B cell (primary cell): ENCODE measurements around the gene MAST2. TPM values are rescaled to one million over a fixed set of nuclear protein-coding genes. Genes with fewer than 3 reads are reported as not detected.

Experiments used
- ATAC-seq: fragments of 200-7000 bp; cut with Tn5 transposase; one replicate; pipeline ENCODE4 v1.10.0; 2021; ENCODE audit warnings: low read depth, mild to moderate bottlenecking, moderate number of reproducible peaks, moderate library complexity
- CTCF ChIA-PET: fragments of 350-600 bp; sonication (Branson Sonifier 250); formaldehyde crosslinking; loops from one replicate; lab custom pipeline; 2021; ENCODE audit warnings: antibody characterized with exemption, inconsistent platforms; lab: Charles Lee
- POLR2A ChIA-PET: fragments of 350-600 bp; sonication (Branson Sonifier 250); formaldehyde crosslinking; loops from one replicate; lab custom pipeline; 2021; ENCODE audit warnings: antibody characterized with exemption; lab: Charles Lee
- DNase-seq: peaks from one replicate; pipeline ENCODE4 v3.0.0; 2013
- H2AFZ ChIP-seq: 2 replicates; pipeline ENCODE4 v1.6.1; 2012; ENCODE audit warnings: mild to moderate bottlenecking, low read depth, low read length; ENCODE audit not compliant: insufficient read depth, poor library complexity, severe bottlenecking
- H3K27ac ChIP-seq, 2 donors: 1 replicate in 1 of 2; 2 replicates in 1 of 2; pipeline ENCODE4 v1.5.1; 2012 to 2013; ENCODE audit warnings: low read length in 2 of 2, mild to moderate bottlenecking in 2 of 2, moderate library complexity in 1 of 2
- H3K27me3 ChIP-seq, 4 experiments: fragments of 200-600 bp in 1 of 4; sonication (generic) in 1 of 4; replicated peaks in 1 of 4; 1 replicate in 2 of 4; 2 replicates in 2 of 4; pipeline versions ENCODE4 v1.6.1 to v1.7.0; 2013 to 2016; ENCODE audit warnings: low read length in 3 of 4, mild to moderate bottlenecking in 2 of 4, mixed read lengths in 1 of 4, moderate library complexity in 1 of 4; ENCODE audit not compliant: insufficient read depth in 4 of 4, control insufficient read depth in 3 of 4; ENCODE audit errors: control extremely low read depth in 1 of 4
- H3K36me3 ChIP-seq, 2 experiments: replicated peaks in 1 of 2; 1 replicate in 1 of 2; 2 replicates in 1 of 2; pipeline versions ENCODE4 v1.6.1 to v1.7.1; 2013; ENCODE audit warnings: low read length in 1 of 2; ENCODE audit not compliant: insufficient read depth in 2 of 2, control insufficient read depth in 1 of 2; ENCODE audit errors: control extremely low read depth in 1 of 2, extremely low read depth in 1 of 2
- H3K4me1 ChIP-seq, 2 donors: fragments of 200-600 bp in 1 of 2; sonication (generic) in 1 of 2; 1 replicate in 1 of 2; 2 replicates in 1 of 2; pipeline versions ENCODE4 v1.5.1 to v1.6.1; 2013 to 2017; ENCODE audit warnings: low read length in 2 of 2; ENCODE audit not compliant: control insufficient read depth in 2 of 2, insufficient read depth in 2 of 2
- H3K4me2 ChIP-seq: replicated peaks from 2 replicates; pipeline ENCODE3; 2012; ENCODE audit warnings: mild to moderate bottlenecking, low read depth, low read length; ENCODE audit not compliant: poor library complexity, severe bottlenecking
- H3K4me3 ChIP-seq, 5 experiments: fragments of 200-600 bp in 1 of 5; sonication (generic) in 1 of 5; 1 replicate in 3 of 5; 2 replicates in 2 of 5; pipeline versions ENCODE4 v1.5.1 to v1.7.0; 2011 to 2016; ENCODE audit warnings: low read length in 4 of 5, mild to moderate bottlenecking in 4 of 5, low read depth in 2 of 5, control low read depth in 1 of 5, moderate library complexity in 1 of 5; ENCODE audit not compliant: insufficient read depth in 1 of 5; ENCODE audit errors: control extremely low read depth in 1 of 5, extremely low read depth in 1 of 5
- H3K79me2 ChIP-seq: fragments of 200-600 bp; sonication (generic); one replicate; pipeline ENCODE4 v1.6.0; 2016; ENCODE audit warnings: low read length; ENCODE audit not compliant: control insufficient read depth, insufficient read depth
- H3K9ac ChIP-seq: fragments of 200-600 bp; sonication (generic); 2 replicates; pipeline ENCODE4 v1.6.1; 2017; ENCODE audit warnings: mild to moderate bottlenecking, low read length, moderate library complexity
- H3K9me3 ChIP-seq, 3 donors: one replicate each; pipeline versions ENCODE4 v1.6.1 to v1.7.1; 2013; ENCODE audit warnings: low read length in 2 of 3; ENCODE audit not compliant: control insufficient read depth in 2 of 3, insufficient read depth in 1 of 3; ENCODE audit errors: control extremely low read depth in 1 of 3
- H4K20me1 ChIP-seq: 2 replicates; pipeline ENCODE4 v1.6.0; 2012; ENCODE audit warnings: mild to moderate bottlenecking, low read length; ENCODE audit not compliant: insufficient read depth, control insufficient read depth, poor library complexity, severe bottlenecking
- H3K27ac Mint-ChIP-seq: one replicate; pipeline ENCODE4 v1.8.0; 2021; ENCODE audit warnings: mixed read lengths
- H3K27me3 Mint-ChIP-seq: one replicate; pipeline ENCODE4 v1.8.0; 2021; ENCODE audit warnings: mixed read lengths
- H3K4me1 Mint-ChIP-seq: one replicate; pipeline ENCODE4 v1.8.0; 2021; ENCODE audit warnings: mixed read lengths
- H3K4me3 Mint-ChIP-seq: one replicate; pipeline ENCODE4 v1.8.0; 2021; ENCODE audit warnings: mixed read lengths
- H3K9me3 Mint-ChIP-seq: one replicate; pipeline ENCODE4 v1.8.0; 2022; ENCODE audit warnings: mixed read lengths; ENCODE audit not compliant: insufficient read depth
- CTCF ChIP-seq: fragments of 200-600 bp; IDR thresholded peaks from one replicate; pipeline ENCODE4 v1.8.0; 2022; ENCODE audit warnings: antibody characterized with exemption, mild to moderate bottlenecking
- EZH2 ChIP-seq: IDR thresholded peaks from 2 replicates; pipeline ENCODE4 v1.6.1; 2012; ENCODE audit warnings: borderline replicate concordance, low read depth, mild to moderate bottlenecking, moderate library complexity, low read length; ENCODE audit not compliant: insufficient read depth, poor library complexity, severe bottlenecking
- WGBS: methylation state at CpG from one replicate; pipeline ENCODE4 v1.1.5; 2013; ENCODE audit warnings: missing lambda C conversion rate; ENCODE audit not compliant: insufficient coverage; 5-methylcytosine and 5-hydroxymethylcytosine counted together
- intact Hi-C: fragments of 100-400 bp; cut with micrococcal nuclease; formaldehyde crosslinking; loops from one replicate; pipeline ENCODE4 v1.10.0; 2022
- polyA plus RNA-seq: library from polyadenylated mRNA; depleted of rRNA; stranded (reverse); fragments of >200 nt; gene quantifications from 2 replicates; pipeline ENCODE4 v1.2.3, GENCODE V29; 2012
- total RNA-seq, 2 donors: library from RNA; stranded (reverse); fragments of 120-200 nt in 1 of 2; gene quantifications; 1 replicate in 1 of 2; 2 replicates in 1 of 2; pipeline versions ENCODE4 v1.2.3 to v1.2.4, GENCODE V29; 2013 to 2022

The MAST2 gene
- total and polyA plus RNA-seq, 2 donors (not counting 1 experiment from before 2014, with no cell fraction given): 12.5 to 23.3 TPM

GRCh38 chr1:45828841-45829240 lies 25.4 kb downstream of the MAST2 start:
- no peak overlapping the region for H3K27ac ChIP-seq
- TF ChIP-seq CTCF (no peak), EZH2 (no peak)

GRCh38 chr1:45833361-45833760 lies 29.9 kb downstream of the MAST2 start:
- WGBS: no CpG with 5 or more reads among the region's 2 CpGs
- Histone ChIP-seq H4K20me1 (no peaks in the 10 kb centered on the region), H3K4me2 (no peak overlapping the region), H3K27ac (no peak overlapping the region), H3K27me3 (no peaks in the 10 kb centered on the region), H2AFZ (no peak overlapping the region), H3K9ac (no peak overlapping the region), H3K36me3 (no peaks in the 10 kb centered on the region), H3K9me3 (no peaks in the 10 kb centered on the region), H3K79me2 (no peaks in the 10 kb centered on the region), H3K4me3 (no peak overlapping the region), H3K4me1 (peaks cover 6 to 7% of the 10 kb centered on the region in 2 donors)
- Mint-ChIP-seq H3K27ac (no peak overlapping the region), H3K4me3 (no peak overlapping the region), H3K27me3 (no peaks in the 10 kb centered on the region), H3K4me1 (peaks cover 12% of the 10 kb centered on the region), H3K9me3 (no peaks in the 10 kb centered on the region)
- TF ChIP-seq EZH2 (no peak), CTCF (no peak)
- DNase-seq: no peak
- ChIA-PET POLR2A (no interaction called here), CTCF (no interaction called here)
- no peak for ATAC-seq
- intact Hi-C loops: no loop called here

More at GRCh38 chr1:45828841-45829240, 25.4 kb downstream of the MAST2 start:
- no peaks in the 10 kb centered on the region for H3K4me1 ChIP-seq
- Mint-ChIP-seq H3K4me3 (no peak overlapping the region), H3K4me1 (no peaks in the 10 kb centered on the region), H3K27me3 (no peaks in the 10 kb centered on the region), H3K9me3 (no peaks in the 10 kb centered on the region), H3K27ac (no peak overlapping the region)
- H3K27me3 ChIP-seq: no peaks in the 10 kb centered on the region
- H3K79me2 ChIP-seq: peaks cover 3% of the 10 kb centered on the region
- intact Hi-C loops: no loop called here
- H3K9ac ChIP-seq: no peak overlapping the region
- ChIA-PET POLR2A (no interaction called here), CTCF (no interaction called here)
- no peaks in the 10 kb centered on the region for H3K9me3 ChIP-seq
- no peak overlapping the region for H3K4me3 ChIP-seq
- no peaks in the 10 kb centered on the region for H3K36me3 ChIP-seq
- DNase-seq (no peak), ATAC-seq (no peak)
- H3K4me2 ChIP-seq: no peak overlapping the region
- no peaks in the 10 kb centered on the region for H4K20me1 ChIP-seq
- H2AFZ ChIP-seq: no peak overlapping the region
- WGBS: no CpG with 5 or more reads among the region's 1 CpG
